ENCODE data around the gene SLC25A14. TPM values are rescaled to one million over a fixed set of nuclear protein-coding genes. Genes with fewer than 3 reads are reported as not detected.

SLC25A14 gene
- total and polyA plus RNA-seq, 2 donors from 2014 or later = 12.5 to 13.2 TPM

DNA sequence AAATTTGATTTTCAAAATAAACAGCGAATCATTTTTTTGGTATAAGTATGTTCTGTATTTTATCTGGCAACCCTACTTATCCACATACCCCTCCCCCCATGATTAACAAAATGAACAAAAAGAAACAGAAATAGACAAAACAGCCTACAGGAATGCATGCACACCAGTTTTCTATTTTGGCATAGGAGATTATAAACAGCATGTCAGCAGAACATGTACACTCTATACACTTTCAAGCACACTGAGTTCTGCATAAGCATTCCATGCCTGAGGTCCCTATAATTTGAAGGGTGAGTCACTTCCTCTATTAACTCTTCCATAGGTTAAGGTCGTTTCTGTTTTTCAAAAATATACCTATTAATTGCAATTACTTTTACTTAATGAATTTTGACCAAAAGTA is 43.0 kb upstream of the SLC25A14 start:
- Histone ChIP-seq H3K4me3 (ENCODE audit: low read length in 3 of 3) (no peak overlapping the region), H3K9ac (ENCODE audit: low read length in 3 of 3) (no peak overlapping the region), H3K36me3 (ENCODE audit: control insufficient read depth in 2 of 3, insufficient read depth in 3 of 3, low read length in 3 of 3) (no peaks in the 10 kb centered on the region), H3K4me1 (ENCODE audit: control insufficient read depth in 2 of 3, insufficient read depth in 2 of 3, low read depth in 1 of 3, low read length in 3 of 3) (no peaks in the 10 kb centered on the region), H3K27me3 (ENCODE audit: control insufficient read depth, insufficient read depth, low read length) (no peaks in the 10 kb centered on the region), H3K27ac (ENCODE audit: low read depth in 2 of 2, low read length in 2 of 2) (no peak overlapping the region), H3K9me3 (ENCODE audit: control insufficient read depth in 2 of 3, insufficient read depth in 1 of 3, low read length in 3 of 3) (no peaks in the 10 kb centered on the region)
- intact Hi-C loops (cut with DNase I) = no loop called here
- TF ChIP-seq CTCF (IDR thresholded peaks at IDR 0.05; ENCODE audit: borderline replicate concordance, extremely low read depth, insufficient read depth) = no peak
- DNase-seq = peak in 1 of 5 donors; percentile 0
- FAIRE-seq = no peak

DNA sequence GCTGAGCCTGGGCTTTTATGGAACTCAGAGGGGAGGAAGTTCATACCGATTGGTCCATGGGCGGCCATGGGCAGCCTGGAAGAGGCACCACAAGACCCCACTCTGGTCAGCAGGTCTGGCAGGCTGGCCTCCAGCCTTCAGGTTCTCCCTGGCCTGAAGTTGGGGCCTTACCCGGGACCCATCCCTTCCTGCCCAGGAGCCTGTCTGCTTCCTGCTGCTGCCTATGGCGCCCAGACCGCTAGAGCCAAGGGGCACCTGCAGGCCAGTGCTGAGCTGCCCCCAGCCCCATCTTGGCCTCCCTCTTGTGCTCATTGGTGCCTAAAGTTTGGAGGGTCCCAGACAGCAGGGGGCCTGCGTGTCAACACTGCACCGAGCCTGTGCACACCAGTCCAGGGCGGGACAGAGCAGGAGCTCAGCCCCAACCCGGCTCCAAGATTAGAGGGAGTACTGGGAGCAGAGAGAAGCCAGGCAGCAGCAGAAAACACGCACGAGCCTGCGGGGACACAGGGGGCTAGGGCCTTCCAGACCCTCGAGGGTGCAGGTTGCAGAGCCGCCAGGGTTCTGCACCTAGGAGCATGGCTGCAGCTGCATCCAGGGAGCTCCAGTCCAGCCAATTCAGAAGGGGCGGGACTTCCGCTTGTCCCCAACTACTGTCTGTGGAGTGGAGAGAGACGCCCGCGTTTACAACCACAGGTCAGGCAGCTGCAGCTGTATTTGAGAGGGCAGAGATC is 40.3 kb upstream of the SLC25A14 start:
- Histone ChIP-seq H3K9ac (ENCODE audit: low read length in 3 of 3) (no peak overlapping the region), H3K4me1 (ENCODE audit: control insufficient read depth in 2 of 3, insufficient read depth in 2 of 3, low read depth in 1 of 3, low read length in 3 of 3) (no peaks in the 10 kb centered on the region), H3K4me3 (ENCODE audit: low read length in 3 of 3) (no peak overlapping the region), H3K27me3 (ENCODE audit: control insufficient read depth, insufficient read depth, low read length) (no peaks in the 10 kb centered on the region), H3K9me3 (ENCODE audit: control insufficient read depth in 2 of 3, insufficient read depth in 1 of 3, low read length in 3 of 3) (no peaks in the 10 kb centered on the region), H3K36me3 (ENCODE audit: control insufficient read depth in 2 of 3, insufficient read depth in 3 of 3, low read length in 3 of 3) (no peaks in the 10 kb centered on the region), H3K27ac (ENCODE audit: low read depth in 2 of 2, low read length in 2 of 2) (no peak overlapping the region)
- intact Hi-C loops (cut with DNase I) = no loop called here
- no peak for FAIRE-seq
- no peak for TF ChIP-seq CTCF (IDR thresholded peaks at IDR 0.05; ENCODE audit: borderline replicate concordance, extremely low read depth, insufficient read depth)
- DNase-seq = no peak

DNA sequence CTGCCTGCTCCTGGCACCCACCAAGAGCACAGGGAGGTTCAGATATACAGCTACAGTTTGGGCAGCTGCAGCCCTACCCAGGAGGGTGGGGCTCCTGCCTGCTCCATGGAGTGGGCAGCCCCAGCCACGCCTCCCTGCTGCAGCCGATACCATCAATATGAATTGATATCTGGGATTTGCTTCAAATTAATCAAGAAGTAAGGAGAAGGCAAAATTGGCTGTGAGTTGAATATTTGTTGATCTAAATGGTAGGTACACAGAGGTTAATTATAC is 39.8 kb upstream of the SLC25A14 start:
- Histone ChIP-seq H3K9ac (ENCODE audit: low read length in 3 of 3) (no peak overlapping the region), H3K4me1 (ENCODE audit: control insufficient read depth in 2 of 3, insufficient read depth in 2 of 3, low read depth in 1 of 3, low read length in 3 of 3) (no peaks in the 10 kb centered on the region), H3K36me3 (ENCODE audit: control insufficient read depth in 2 of 3, insufficient read depth in 3 of 3, low read length in 3 of 3) (no peaks in the 10 kb centered on the region), H3K9me3 (ENCODE audit: control insufficient read depth in 2 of 3, insufficient read depth in 1 of 3, low read length in 3 of 3) (no peaks in the 10 kb centered on the region), H3K27ac (ENCODE audit: low read depth in 2 of 2, low read length in 2 of 2) (no peak overlapping the region), H3K27me3 (ENCODE audit: control insufficient read depth, insufficient read depth, low read length) (no peaks in the 10 kb centered on the region), H3K4me3 (ENCODE audit: low read length in 3 of 3) (no peak overlapping the region)
- FAIRE-seq (no peak), DNase-seq (no peak)
- intact Hi-C loops (cut with DNase I) = no loop called here
- TF ChIP-seq CTCF (IDR thresholded peaks at IDR 0.05; ENCODE audit: borderline replicate concordance, extremely low read depth, insufficient read depth) = no peak

DNA sequence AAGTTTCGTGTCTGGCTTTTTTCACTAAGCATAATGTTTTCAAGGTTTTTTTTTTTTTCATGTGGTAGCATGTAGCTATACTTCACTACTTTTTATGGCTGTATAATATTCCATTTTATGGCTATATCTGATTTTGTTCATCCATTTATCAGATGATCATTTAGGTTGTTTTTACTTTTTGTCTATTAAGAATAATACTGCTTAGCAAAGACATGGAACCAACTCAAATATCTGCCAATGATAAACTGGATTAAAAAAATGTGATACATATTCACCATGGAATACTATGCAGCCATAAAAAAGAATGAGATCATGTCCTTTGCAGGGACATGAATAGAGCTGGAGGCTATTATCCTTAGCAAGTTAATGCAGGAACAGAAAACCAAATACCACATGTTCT is 38.3 kb upstream of the SLC25A14 start:
- no peaks in the 10 kb centered on the region for H3K4me1 ChIP-seq (ENCODE audit: control insufficient read depth in 2 of 3, insufficient read depth in 2 of 3, low read depth in 1 of 3, low read length in 3 of 3)
- H3K4me3 ChIP-seq (ENCODE audit: low read length in 3 of 3) = no peak overlapping the region
- DNase-seq (no peak), FAIRE-seq (no peak)
- H3K9me3 ChIP-seq (ENCODE audit: control insufficient read depth in 2 of 3, insufficient read depth in 1 of 3, low read length in 3 of 3) = no peaks in the 10 kb centered on the region
- no peak for TF ChIP-seq CTCF (IDR thresholded peaks at IDR 0.05; ENCODE audit: borderline replicate concordance, extremely low read depth, insufficient read depth)
- no peak overlapping the region for H3K27ac ChIP-seq (ENCODE audit: low read depth in 2 of 2, low read length in 2 of 2)
- intact Hi-C loops (cut with DNase I) = no loop called here
- H3K36me3 ChIP-seq (ENCODE audit: control insufficient read depth in 2 of 3, insufficient read depth in 3 of 3, low read length in 3 of 3) = no peaks in the 10 kb centered on the region
- no peaks in the 10 kb centered on the region for H3K27me3 ChIP-seq (ENCODE audit: control insufficient read depth, insufficient read depth, low read length)
- no peak overlapping the region for H3K9ac ChIP-seq (ENCODE audit: low read length in 3 of 3)

Data from kidney (tissue), 14 donors.